ENCODE measurements around the gene FEZ2.

FEZ2 gene

GRCh38 chr2:36526226-36526625, 71.7 kb downstream of the FEZ2 start:
- no peak for DNase-seq

DNA sequence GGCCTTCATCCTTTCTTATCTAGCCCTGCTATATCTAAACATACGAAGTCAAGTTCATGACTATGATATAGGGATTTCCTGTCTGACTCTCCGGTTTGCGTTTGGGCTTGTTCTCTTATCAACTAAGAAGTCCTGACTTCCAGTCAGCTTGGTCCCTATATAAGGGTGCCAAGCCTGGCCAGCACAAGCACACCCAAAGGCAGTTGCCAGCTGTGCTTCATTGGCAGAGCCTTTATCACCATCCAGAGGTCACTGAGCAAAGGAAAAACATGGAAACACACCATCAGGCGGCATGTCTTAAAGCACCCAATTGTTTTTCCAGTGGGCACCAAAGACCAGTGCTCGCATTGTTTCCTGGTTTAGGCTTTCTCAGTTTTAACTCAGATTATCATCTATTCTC, 72.7 kb downstream of the FEZ2 start:
- DNase-seq = no peak

DNA sequence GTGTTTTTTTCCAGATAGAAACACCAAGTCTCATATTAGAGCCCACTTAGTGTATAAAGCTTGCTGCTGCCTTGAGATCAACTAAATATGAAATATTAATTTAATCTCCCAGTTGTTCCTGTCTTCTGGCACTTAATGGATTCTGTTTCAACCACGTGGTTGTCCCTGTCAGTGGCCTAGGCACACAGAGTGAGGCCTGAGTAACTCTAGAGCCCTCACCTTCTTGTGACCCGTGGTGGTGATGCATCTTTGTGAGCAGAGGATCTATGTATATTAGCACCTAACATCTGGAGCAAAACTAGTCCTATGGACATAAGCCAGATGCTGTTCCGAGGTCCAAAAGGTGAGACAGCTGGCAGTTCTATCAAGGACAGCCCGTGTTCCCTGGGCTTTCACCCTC, 74.8 kb downstream of the FEZ2 start:
- no peak for DNase-seq

GRCh38 chr2:36520431-36520830, 77.5 kb downstream of the FEZ2 start:
- DNase-seq = no peak

DNA sequence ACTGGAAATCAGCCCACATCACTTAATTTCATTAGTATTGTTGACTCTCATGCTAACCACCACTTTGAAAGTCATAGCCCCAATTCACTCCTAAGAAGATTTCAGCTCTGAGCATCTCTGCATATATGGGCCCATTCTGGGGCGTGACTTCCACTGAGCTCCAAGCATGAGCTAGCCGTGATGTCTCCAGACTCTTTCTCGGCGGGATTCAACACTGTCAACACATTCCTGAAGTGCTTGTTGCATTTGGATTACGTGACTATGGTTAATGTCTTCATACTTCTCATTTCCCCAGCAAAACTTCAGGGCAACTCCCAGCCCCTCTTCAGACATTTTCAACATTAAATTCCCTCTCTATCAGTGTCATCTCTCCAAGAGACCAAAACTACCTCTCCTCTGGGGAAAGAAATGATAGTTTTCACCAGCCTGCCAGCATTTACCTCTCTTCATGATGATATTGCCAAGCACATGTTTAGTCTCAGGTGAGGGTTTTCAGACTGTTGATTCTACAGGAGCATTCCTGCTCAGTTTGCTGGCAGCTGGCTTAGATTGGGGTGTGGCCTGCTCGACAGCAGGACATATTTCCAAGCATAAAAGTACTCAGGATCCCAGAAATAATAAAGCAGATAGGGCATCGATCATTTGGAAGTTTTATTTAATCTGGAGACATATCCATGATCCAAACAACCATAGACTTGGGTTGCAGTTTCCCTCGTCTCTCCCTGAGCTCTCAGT, 81.7 kb downstream of the FEZ2 start:
- DNase-seq = no peak

DNA sequence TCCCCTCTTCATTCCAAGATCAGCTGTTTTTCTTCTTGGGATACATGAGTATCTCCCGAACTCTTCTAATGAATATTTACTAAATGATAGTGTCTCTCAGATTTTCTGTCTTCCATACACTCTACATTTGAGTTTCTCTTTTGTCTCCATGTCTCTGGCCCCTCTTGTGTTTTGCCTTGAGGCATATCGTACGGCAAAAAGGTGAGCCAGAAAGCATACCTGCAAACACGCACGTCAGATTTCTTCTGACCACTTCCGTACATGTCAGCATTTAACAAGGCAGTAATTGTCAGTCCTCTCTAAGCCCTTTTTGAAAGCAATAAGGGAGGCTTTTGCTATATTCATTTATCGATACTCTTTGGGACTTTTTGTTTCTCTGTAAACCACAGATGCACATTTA, 82.4 kb downstream of the FEZ2 start:
- DNase-seq = no peak

GRCh38 chr2:36513661-36514060, 84.3 kb downstream of the FEZ2 start:
- no peak for DNase-seq

DNA sequence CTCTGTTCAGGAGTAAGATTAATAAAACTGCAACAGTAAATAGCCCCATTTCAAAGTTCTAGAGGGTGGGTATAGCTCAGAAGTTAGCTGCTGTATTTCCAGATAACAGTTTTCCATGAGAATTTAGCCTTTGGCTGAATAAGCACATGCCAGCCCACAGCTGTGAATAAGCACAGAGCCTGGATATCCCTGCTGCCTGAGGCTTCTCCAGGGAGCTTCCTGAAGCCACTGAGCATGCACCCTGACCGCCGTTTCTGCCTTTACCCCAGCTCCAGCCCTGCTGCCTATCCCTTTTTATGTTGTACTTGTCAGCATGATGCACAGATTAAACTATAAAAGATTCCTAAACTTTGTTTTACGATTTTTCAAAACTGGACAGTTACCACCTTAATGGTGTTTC, 85.3 kb downstream of the FEZ2 start:
- DNase-seq = no peak

- DNase-seq = no peak
Observed at GRCh38 chr2:36511858-36512603, 85.9 kb downstream of the FEZ2 start.

GRCh38 chr2:36509075-36509474, 88.9 kb downstream of the FEZ2 start:
- DNase-seq = no peak

GRCh38 chr2:36507408-36507812, 90.6 kb downstream of the FEZ2 start:
- DNase-seq = peak; percentile 3

Data from NCI-H2227 treated with DMSO at 0.1 percent for 48 hours (cell line).